ENCODE data around the gene RUNX1.

DNA sequence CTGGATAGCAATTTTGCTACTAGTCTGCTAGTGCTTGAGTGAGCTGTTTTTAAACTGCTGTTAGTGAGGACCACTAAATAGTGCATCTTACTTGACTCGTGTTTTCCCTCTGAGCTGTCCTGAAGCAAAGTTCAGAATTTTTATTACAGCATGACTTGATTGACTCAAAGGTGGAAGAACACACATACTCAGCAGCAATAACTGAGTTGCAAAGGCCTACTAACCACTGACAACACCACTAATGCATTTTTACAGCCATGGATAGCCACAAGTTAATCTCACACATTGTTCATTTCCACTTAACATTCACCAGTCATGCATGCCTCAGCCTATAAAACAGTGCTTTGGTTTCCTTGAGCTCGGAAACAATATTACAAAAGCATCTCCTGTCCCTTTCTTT, 148.7 kb downstream of the RUNX1 start:
- TF ChIP-seq, protein P1, sequence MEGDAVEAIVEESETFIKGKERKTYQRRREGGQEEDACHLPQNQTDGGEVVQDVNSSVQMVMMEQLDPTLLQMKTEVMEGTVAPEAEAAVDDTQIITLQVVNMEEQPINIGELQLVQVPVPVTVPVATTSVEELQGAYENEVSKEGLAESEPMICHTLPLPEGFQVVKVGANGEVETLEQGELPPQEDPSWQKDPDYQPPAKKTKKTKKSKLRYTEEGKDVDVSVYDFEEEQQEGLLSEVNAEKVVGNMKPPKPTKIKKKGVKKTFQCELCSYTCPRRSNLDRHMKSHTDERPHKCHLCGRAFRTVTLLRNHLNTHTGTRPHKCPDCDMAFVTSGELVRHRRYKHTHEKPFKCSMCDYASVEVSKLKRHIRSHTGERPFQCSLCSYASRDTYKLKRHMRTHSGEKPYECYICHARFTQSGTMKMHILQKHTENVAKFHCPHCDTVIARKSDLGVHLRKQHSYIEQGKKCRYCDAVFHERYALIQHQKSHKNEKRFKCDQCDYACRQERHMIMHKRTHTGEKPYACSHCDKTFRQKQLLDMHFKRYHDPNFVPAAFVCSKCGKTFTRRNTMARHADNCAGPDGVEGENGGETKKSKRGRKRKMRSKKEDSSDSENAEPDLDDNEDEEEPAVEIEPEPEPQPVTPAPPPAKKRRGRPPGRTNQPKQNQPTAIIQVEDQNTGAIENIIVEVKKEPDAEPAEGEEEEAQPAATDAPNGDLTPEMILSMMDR (IDR thresholded peaks at IDR 0.05), result no peak
- no peak for TF ChIP-seq EZH2 (IDR thresholded peaks at IDR 0.05; ENCODE audit: borderline replicate concordance, insufficient read depth, low read depth, low read length, poor library complexity, severe bottlenecking)

Data from B cell (primary cell).